ENCODE results near the gene EEA1. TPM values are rescaled to one million over a fixed set of nuclear protein-coding genes. Genes with fewer than 3 reads are reported as not detected.

Gene EEA1
- total RNA-seq, 1 donor from 2014 or later = 11.6 TPM

DNA sequence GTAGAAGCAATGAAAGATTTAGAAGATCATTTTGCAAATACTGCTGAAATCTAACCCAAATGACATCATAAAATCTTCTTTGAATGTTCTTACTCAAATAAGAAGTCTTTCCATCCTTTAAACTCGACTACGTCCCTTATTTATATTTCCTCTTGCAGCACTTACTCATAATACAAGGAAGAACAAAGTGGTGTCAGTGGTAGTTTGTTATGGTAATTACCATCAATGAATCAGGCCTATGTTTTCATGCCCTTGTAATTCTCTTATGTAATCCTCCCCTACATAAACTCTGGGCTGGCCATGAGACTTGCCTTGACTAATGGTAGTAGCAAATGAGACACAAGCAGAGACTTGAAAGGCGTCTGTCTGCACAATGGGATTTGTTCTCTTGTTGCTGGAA is 17.0 kb downstream of the EEA1 start:
- H3K4me3 Mint-ChIP-seq = no peak overlapping the region
- H3F3A ChIP-seq (ENCODE audit: low read depth) = no peaks in the 10 kb centered on the region
- peaks cover 12% of the 10 kb centered on the region for H3K9me3 ChIP-seq (ENCODE audit: low read depth)
- no peaks in the 10 kb centered on the region for H3K27me3 Mint-ChIP-seq (ENCODE audit: insufficient read depth, low read depth)
- H3K4me1 Mint-ChIP-seq = no peaks in the 10 kb centered on the region
- H3K27me3 ChIP-seq = no peaks in the 10 kb centered on the region
- H3K4me1 ChIP-seq = no peaks in the 10 kb centered on the region
- H3K36me3 ChIP-seq = peaks cover 3% of the 10 kb centered on the region
- H2AFZ ChIP-seq (replicated peaks) = no peak overlapping the region
- H4K20me1 ChIP-seq (ENCODE audit: low read depth) = no peaks in the 10 kb centered on the region
- no peak overlapping the region for H3K4me2 ChIP-seq
- H3K9me3 Mint-ChIP-seq = peaks cover 35% of the 10 kb centered on the region
- H3K9ac ChIP-seq = no peak overlapping the region
- TF ChIP-seq EZH2phosphoT487 (IDR thresholded peaks at IDR 0.05) = no peak
- no peak for TF ChIP-seq EZH2 (IDR thresholded peaks at IDR 0.05)
- TF ChIP-seq, protein P1, sequence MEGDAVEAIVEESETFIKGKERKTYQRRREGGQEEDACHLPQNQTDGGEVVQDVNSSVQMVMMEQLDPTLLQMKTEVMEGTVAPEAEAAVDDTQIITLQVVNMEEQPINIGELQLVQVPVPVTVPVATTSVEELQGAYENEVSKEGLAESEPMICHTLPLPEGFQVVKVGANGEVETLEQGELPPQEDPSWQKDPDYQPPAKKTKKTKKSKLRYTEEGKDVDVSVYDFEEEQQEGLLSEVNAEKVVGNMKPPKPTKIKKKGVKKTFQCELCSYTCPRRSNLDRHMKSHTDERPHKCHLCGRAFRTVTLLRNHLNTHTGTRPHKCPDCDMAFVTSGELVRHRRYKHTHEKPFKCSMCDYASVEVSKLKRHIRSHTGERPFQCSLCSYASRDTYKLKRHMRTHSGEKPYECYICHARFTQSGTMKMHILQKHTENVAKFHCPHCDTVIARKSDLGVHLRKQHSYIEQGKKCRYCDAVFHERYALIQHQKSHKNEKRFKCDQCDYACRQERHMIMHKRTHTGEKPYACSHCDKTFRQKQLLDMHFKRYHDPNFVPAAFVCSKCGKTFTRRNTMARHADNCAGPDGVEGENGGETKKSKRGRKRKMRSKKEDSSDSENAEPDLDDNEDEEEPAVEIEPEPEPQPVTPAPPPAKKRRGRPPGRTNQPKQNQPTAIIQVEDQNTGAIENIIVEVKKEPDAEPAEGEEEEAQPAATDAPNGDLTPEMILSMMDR (IDR thresholded peaks at IDR 0.05) = no peak
- no peak overlapping the region for H3K27ac ChIP-seq
- H3K27ac Mint-ChIP-seq = no peak overlapping the region
- DNase-seq (ENCODE audit: low spot score) = no peak
- H3K79me2 ChIP-seq (ENCODE audit: low read depth) = peaks cover 76% of the 10 kb centered on the region
- peaks cover 18% of the 10 kb centered on the region for H3K36me3 Mint-ChIP-seq
- H3K4me3 ChIP-seq = no peak overlapping the region

DNA sequence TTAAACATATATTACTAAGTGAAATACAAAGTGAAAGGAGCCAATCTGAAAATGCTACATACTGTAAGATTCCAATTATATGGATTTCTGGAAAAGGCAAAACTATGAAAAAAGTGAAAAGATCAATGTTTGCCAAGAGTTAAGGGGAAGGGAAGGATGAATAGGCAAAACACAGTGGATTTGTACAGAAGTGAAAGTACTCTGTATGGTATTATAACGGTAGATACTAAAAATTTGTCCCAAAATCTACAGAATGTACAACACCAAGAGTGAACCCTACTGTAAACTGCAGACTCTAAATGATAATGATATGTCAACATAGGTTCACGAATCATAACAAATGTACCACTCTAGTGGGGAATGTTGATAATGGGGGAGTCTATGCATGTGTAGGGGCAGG is 17.8 kb downstream of the EEA1 start:
- TF ChIP-seq EZH2 (IDR thresholded peaks at IDR 0.05) = no peak
- TF ChIP-seq, protein P1 (IDR thresholded peaks at IDR 0.05) = no peak
- TF ChIP-seq EZH2phosphoT487 (IDR thresholded peaks at IDR 0.05) = no peak

DNA sequence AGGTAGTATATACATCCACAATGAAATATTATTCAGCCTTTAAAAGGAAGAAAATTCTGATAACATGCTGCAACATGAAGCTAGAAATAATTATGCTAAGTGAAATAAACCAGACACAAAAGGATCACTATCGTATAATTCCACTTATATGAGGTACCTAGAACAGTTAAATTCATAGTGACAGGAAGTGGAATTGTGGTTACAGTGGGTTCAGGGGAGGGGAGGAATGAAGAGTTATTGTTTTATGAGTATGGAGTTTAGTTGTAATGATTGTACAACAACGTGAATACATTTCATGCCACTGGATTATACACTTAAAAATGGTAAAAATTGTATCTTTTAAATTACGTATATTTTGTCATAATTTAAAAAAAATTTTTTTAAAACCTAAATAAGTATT is 21.0 kb downstream of the EEA1 start:
- no peaks in the 10 kb centered on the region for H3K4me1 Mint-ChIP-seq
- no peak overlapping the region for H2AFZ ChIP-seq (replicated peaks)
- H3K27me3 Mint-ChIP-seq (ENCODE audit: insufficient read depth, low read depth) = no peaks in the 10 kb centered on the region
- no peak overlapping the region for H3K9ac ChIP-seq
- no peak overlapping the region for H3K27ac ChIP-seq
- no peaks in the 10 kb centered on the region for H4K20me1 ChIP-seq (ENCODE audit: low read depth)
- H3K27ac Mint-ChIP-seq = no peak overlapping the region
- peaks cover 3% of the 10 kb centered on the region for H3K36me3 ChIP-seq
- no peaks in the 10 kb centered on the region for H3K4me1 ChIP-seq
- H3K9me3 Mint-ChIP-seq = peaks cover 29% of the 10 kb centered on the region
- H3K27me3 ChIP-seq = no peaks in the 10 kb centered on the region
- peaks cover 12% of the 10 kb centered on the region for H3K9me3 ChIP-seq (ENCODE audit: low read depth)
- H3K4me3 Mint-ChIP-seq = no peak overlapping the region
- H3K79me2 ChIP-seq (ENCODE audit: low read depth) = peaks cover 72% of the 10 kb centered on the region
- no peak overlapping the region for H3K4me2 ChIP-seq
- TF ChIP-seq EZH2 (IDR thresholded peaks at IDR 0.05) = no peak
- TF ChIP-seq EZH2phosphoT487 (IDR thresholded peaks at IDR 0.05) = no peak
- TF ChIP-seq, protein P1 (IDR thresholded peaks at IDR 0.05) = no peak
- no peak for DNase-seq (ENCODE audit: low spot score)
- H3K36me3 Mint-ChIP-seq = peaks cover 13% of the 10 kb centered on the region
- H3K4me3 ChIP-seq = no peak overlapping the region
- no peaks in the 10 kb centered on the region for H3F3A ChIP-seq (ENCODE audit: low read depth)

More for the DNA sequence above, 17.8 kb downstream of the EEA1 start:
- H3K9ac ChIP-seq = no peak overlapping the region
- Mint-ChIP-seq H3K9me3 (peaks cover 36% of the 10 kb centered on the region), H3K4me3 (no peak overlapping the region), H3K4me1 (no peaks in the 10 kb centered on the region), H3K36me3 (peaks cover 18% of the 10 kb centered on the region), H3K27me3 (ENCODE audit: insufficient read depth, low read depth) (no peaks in the 10 kb centered on the region), H3K27ac (no peak overlapping the region)
- no peaks in the 10 kb centered on the region for H4K20me1 ChIP-seq (ENCODE audit: low read depth)
- no peak overlapping the region for H3K27ac ChIP-seq
- no peak overlapping the region for H2AFZ ChIP-seq (replicated peaks)
- H3K27me3 ChIP-seq = no peaks in the 10 kb centered on the region
- no peak for DNase-seq (ENCODE audit: low spot score)
- H3F3A ChIP-seq (ENCODE audit: low read depth) = no peaks in the 10 kb centered on the region
- no peaks in the 10 kb centered on the region for H3K4me1 ChIP-seq
- no peak overlapping the region for H3K4me3 ChIP-seq
- H3K4me2 ChIP-seq = no peak overlapping the region
- H3K36me3 ChIP-seq = peaks cover 3% of the 10 kb centered on the region
- H3K79me2 ChIP-seq (ENCODE audit: low read depth) = peaks cover 79% of the 10 kb centered on the region
- peaks cover 12% of the 10 kb centered on the region for H3K9me3 ChIP-seq (ENCODE audit: low read depth)

Data from neural progenitor cell (in vitro differentiated cells).